A549 (cell line): Measurements from ENCODE around the gene GNG8. TPM values are rescaled to one million over a fixed set of nuclear protein-coding genes. Genes with fewer than 3 reads are reported as not detected.

Experiments
- ATAC-seq, 2 experiments: fragments of 200-7000 bp in 1 of 2; fragments of >200 bp in 1 of 2; cut with Nextera tagmentation in 1 of 2; cut with Tn5 transposase in 1 of 2; 3 replicates each; pipeline versions ENCODE4 v1.8.0 to v1.9.1; 2018 to 2020; ENCODE audit warnings: mild to moderate bottlenecking in 1 of 2, moderate library complexity in 1 of 2
- CTCF ChIA-PET: fragments of 300-600 bp; sonication (Branson Sonifier 250); formaldehyde crosslinking; extraction: SDS; loops from one replicate; lab custom pipeline; 2021; ENCODE audit warnings: antibody characterized with exemption, inconsistent platforms; lab: Yijun Ruan, JAX
- POLR2A ChIA-PET: fragments of 350-600 bp; formaldehyde crosslinking; extraction: SDS; loops from one replicate; lab custom pipeline; 2021; ENCODE audit warnings: antibody characterized with exemption, inconsistent platforms; lab: Yijun Ruan, JAX
- DNase-seq, 2 experiments: peaks; one replicate each; pipeline versions ENCODE4 v3.0.0 to v3.0.0-alpha.2; 2011 to 2016; ENCODE audit warnings: low read depth in 1 of 2, low spot score in 1 of 2
- FAIRE-seq: peaks from 2 replicates; lab custom pipeline; 2011; peaks lifted over from hg19 to GRCh38; lab: Jason Lieb, UNC
- H3K27ac ChIP-seq, 2 experiments: fragments of >200 bp; sonication (Bioruptor Twin); formaldehyde crosslinking; 3 replicates each; pipeline ENCODE4 v1.5.1; 2016 to 2017
- H3K4me1 ChIP-seq: fragments of >200 bp; sonication (Bioruptor Twin); formaldehyde crosslinking; 3 replicates; pipeline ENCODE4 v1.6.1; 2016
- H3K4me2 ChIP-seq: fragments of >200 bp; sonication (Bioruptor Twin); formaldehyde crosslinking; 3 replicates; pipeline ENCODE4 v1.6.1; 2016
- H3K4me3 ChIP-seq: fragments of >200 bp; sonication (Bioruptor Twin); formaldehyde crosslinking; 3 replicates; pipeline ENCODE4 v1.5.1; 2016
- H3K9me3 ChIP-seq: fragments of >200 bp; sonication (Bioruptor Twin); formaldehyde crosslinking; 3 replicates; pipeline ENCODE4 v1.6.1; 2016
- CHD2 ChIP-seq: fragments of 150-350 bp; IDR thresholded peaks from 2 replicates; pipeline ENCODE4 v1.6.1; 2014; ENCODE audit warnings: low read length; ENCODE audit not compliant: partially characterized antibody
- CHD4 ChIP-seq: fragments of 200-600 bp; sonication (generic); IDR thresholded peaks from 2 replicates; pipeline ENCODE4 v1.6.1; 2016; ENCODE audit warnings: antibody characterized with exemption, mild to moderate bottlenecking, borderline replicate concordance
- FOSB ChIP-seq: fragments of 250-450 bp; sonication (Bioruptor Pico); IDR thresholded peaks from 2 replicates; pipeline ENCODE4 v1.5.0; 2020; ENCODE audit warnings: mild to moderate bottlenecking, moderate library complexity
- FOSL2 ChIP-seq, 2 experiments: fragments of 450-650 bp in 1 of 2; fragments of >200 bp in 1 of 2; sonication (Bioruptor Twin) in 1 of 2; formaldehyde crosslinking; IDR thresholded peaks; 2 replicates each; pipeline versions ENCODE4 v1.5.0 to v1.6.1; 2016 to 2020; ENCODE audit warnings: mild to moderate bottlenecking in 1 of 2, moderate library complexity in 1 of 2
- FOXS1 ChIP-seq: fragments of 250-450 bp; sonication (Bioruptor Pico); IDR thresholded peaks from 2 replicates; pipeline ENCODE4 v1.5.0; 2020; ENCODE audit warnings: mild to moderate bottlenecking, moderate library complexity
- GATA3 ChIP-seq: IDR thresholded peaks from 2 replicates; pipeline ENCODE4 v1.6.1; 2012; ENCODE audit warnings: borderline replicate concordance
- KDM1A ChIP-seq: fragments of 200-600 bp; sonication (generic); IDR thresholded peaks from 2 replicates; pipeline ENCODE4 v1.6.1; 2016; ENCODE audit warnings: low read depth, mild to moderate bottlenecking
- KDM5A ChIP-seq: fragments of 200-600 bp; sonication (generic); IDR thresholded peaks from 2 replicates; pipeline ENCODE4 v1.6.1; 2016; ENCODE audit warnings: antibody characterized with exemption, mild to moderate bottlenecking
- NFE2L2 ChIP-seq: fragments of 150-350 bp; conservative IDR thresholded peaks from 2 replicates; pipeline ENCODE4 v1.6.1; 2014; ENCODE audit warnings: low read length
- NPAS2 ChIP-seq: fragments of 250-450 bp; sonication (Bioruptor Pico); IDR thresholded peaks from 2 replicates; pipeline ENCODE4 v1.8.0; 2022; ENCODE audit warnings: mild to moderate bottlenecking, moderate library complexity, borderline replicate concordance
- NR3C1 ChIP-seq: fragments of >200 bp; sonication (Bioruptor Twin); formaldehyde crosslinking; IDR thresholded peaks from 3 replicates; pipeline ENCODE4 v1.6.1; 2017
- PHF8 ChIP-seq: fragments of 200-600 bp; sonication (generic); IDR thresholded peaks from 2 replicates; pipeline ENCODE4 v1.6.1; 2016; ENCODE audit warnings: low read depth, mild to moderate bottlenecking, antibody characterized with exemption, moderate library complexity, borderline replicate concordance
- POLR2AphosphoS2 ChIP-seq: conservative IDR thresholded peaks from 2 replicates; pipeline ENCODE4 v1.6.1; 2012; ENCODE audit warnings: low read length, improper control_type of control experiment, inconsistent platforms
- RCOR1 ChIP-seq: fragments of 150-350 bp; IDR thresholded peaks from 2 replicates; pipeline ENCODE4 v1.6.1; 2014; ENCODE audit warnings: antibody characterized with exemption, low read length, low read depth
- RFX5 ChIP-seq: fragments of 450-650 bp; IDR thresholded peaks from 2 replicates; pipeline ENCODE4 v1.7.1; 2014; ENCODE audit warnings: antibody characterized with exemption, mild to moderate bottlenecking, moderate library complexity
- RNF2 ChIP-seq: fragments of 200-600 bp; sonication (generic); IDR thresholded peaks from 2 replicates; pipeline ENCODE4 v1.6.1; 2016; ENCODE audit warnings: low read depth, mild to moderate bottlenecking, antibody characterized with exemption, moderate library complexity, borderline replicate concordance
- SMC3 ChIP-seq: fragments of >200 bp; sonication (Bioruptor Twin); formaldehyde crosslinking; IDR thresholded peaks from 3 replicates; pipeline ENCODE4 v1.6.1; 2018; ENCODE audit warnings: inconsistent platforms
- ZC3H11A ChIP-seq: fragments of 450-650 bp; IDR thresholded peaks from 2 replicates; pipeline ENCODE4 v1.6.1; 2014; ENCODE audit warnings: antibody characterized with exemption, mild to moderate bottlenecking
- ZNF302 ChIP-seq: fragments of 250-450 bp; sonication (Bioruptor Pico); IDR thresholded peaks from 2 replicates; pipeline ENCODE4 v1.9.0; 2021; ENCODE audit warnings: inconsistent platforms, mild to moderate bottlenecking, moderate library complexity
- WGBS: methylation state at CpG from one replicate; pipeline ENCODE4 v1.1.6; 2017; ENCODE audit errors: missing lambda C conversion rate; 5-methylcytosine and 5-hydroxymethylcytosine counted together
- polyA plus RNA-seq, 4 experiments: library from polyadenylated mRNA; depleted of rRNA in 3 of 4; stranded (reverse); fragments of >200 nt; fragmentation: RNase III in 1 of 4; extraction: RNeasy Plus Mini Kit Qiagen cat#74134 plus additional on column Dnase treatment in 1 of 4; gene quantifications; 2 replicates in 3 of 4; 3 replicates in 1 of 4; pipeline ENCODE4 v1.2.3, GENCODE V29; 2011 to 2017
- TF ChIP-seq, protein P1 (sequence below): fragments of >200 bp; sonication (Bioruptor Twin); formaldehyde crosslinking; IDR thresholded peaks from 2 replicates; pipeline ENCODE4 v1.6.1; 2016
- TF ChIP-seq, protein P2 (sequence below): fragments of 200-600 bp; sonication (generic); IDR thresholded peaks from 2 replicates; pipeline ENCODE4 v1.6.1; 2016; ENCODE audit warnings: antibody characterized with exemption, mild to moderate bottlenecking, moderate library complexity
- TF ChIP-seq, protein P3 (sequence below): fragments of 250-450 bp; sonication (Bioruptor Pico); IDR thresholded peaks from 2 replicates; pipeline ENCODE4 v1.5.0; 2020; ENCODE audit warnings: low read depth, mild to moderate bottlenecking, moderate library complexity
- TF ChIP-seq, protein P4 (sequence below): IDR thresholded peaks from 2 replicates; pipeline ENCODE4 v1.6.1; 2012
- TF ChIP-seq, protein P5 (sequence below): fragments of >200 bp; sonication (Bioruptor Twin); formaldehyde crosslinking; IDR thresholded peaks from 3 replicates; pipeline ENCODE4 v1.5.1; 2016
- TF ChIP-seq, protein P6 (sequence below): fragments of >200 bp; sonication (Bioruptor Twin); formaldehyde crosslinking; IDR thresholded peaks from 3 replicates; pipeline ENCODE4 v1.6.1; 2016
- TF ChIP-seq, protein P7 (sequence below): fragments of 250-450 bp; sonication (Bioruptor Pico); IDR thresholded peaks from 2 replicates; pipeline ENCODE4 v1.5.0; 2021; ENCODE audit warnings: mild to moderate bottlenecking, moderate library complexity, borderline replicate concordance

Gene GNG8
- polyA plus RNA-seq, 2 of the 4 experiments (the other 2 are of a cell fraction): not detected

DNA sequence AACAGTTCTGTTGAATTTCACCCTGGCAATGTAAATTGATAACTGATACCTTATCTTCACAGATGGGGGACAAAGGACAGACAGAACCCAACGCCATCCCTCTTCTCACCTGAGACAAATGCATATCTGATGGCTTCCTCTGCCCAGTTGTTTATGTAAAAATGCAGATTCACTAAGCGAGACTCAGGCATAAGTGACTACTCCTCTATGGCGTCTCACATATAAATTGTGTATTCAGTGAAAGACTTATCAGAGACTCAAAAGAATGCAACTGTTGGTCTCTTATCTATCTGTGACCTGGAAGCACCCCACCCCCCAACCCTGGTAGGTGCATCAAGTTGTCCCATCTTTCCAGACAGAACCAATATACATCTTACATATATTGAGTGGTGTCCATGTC, 48.1 kb downstream of the GNG8 start:
- no peak for TF ChIP-seq RCOR1
- TF ChIP-seq POLR2AphosphoS2: no peak
- no peak for TF ChIP-seq NR3C1
- TF ChIP-seq GATA3: no peak
- TF ChIP-seq, protein P1, sequence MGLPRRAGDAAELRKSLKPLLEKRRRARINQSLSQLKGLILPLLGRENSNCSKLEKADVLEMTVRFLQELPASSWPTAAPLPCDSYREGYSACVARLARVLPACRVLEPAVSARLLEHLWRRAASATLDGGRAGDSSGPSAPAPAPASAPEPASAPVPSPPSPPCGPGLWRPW: no peak
- no peak for TF ChIP-seq CHD2
- no peak for TF ChIP-seq SMC3
- no peak for TF ChIP-seq KDM5A
- TF ChIP-seq, protein P2, sequence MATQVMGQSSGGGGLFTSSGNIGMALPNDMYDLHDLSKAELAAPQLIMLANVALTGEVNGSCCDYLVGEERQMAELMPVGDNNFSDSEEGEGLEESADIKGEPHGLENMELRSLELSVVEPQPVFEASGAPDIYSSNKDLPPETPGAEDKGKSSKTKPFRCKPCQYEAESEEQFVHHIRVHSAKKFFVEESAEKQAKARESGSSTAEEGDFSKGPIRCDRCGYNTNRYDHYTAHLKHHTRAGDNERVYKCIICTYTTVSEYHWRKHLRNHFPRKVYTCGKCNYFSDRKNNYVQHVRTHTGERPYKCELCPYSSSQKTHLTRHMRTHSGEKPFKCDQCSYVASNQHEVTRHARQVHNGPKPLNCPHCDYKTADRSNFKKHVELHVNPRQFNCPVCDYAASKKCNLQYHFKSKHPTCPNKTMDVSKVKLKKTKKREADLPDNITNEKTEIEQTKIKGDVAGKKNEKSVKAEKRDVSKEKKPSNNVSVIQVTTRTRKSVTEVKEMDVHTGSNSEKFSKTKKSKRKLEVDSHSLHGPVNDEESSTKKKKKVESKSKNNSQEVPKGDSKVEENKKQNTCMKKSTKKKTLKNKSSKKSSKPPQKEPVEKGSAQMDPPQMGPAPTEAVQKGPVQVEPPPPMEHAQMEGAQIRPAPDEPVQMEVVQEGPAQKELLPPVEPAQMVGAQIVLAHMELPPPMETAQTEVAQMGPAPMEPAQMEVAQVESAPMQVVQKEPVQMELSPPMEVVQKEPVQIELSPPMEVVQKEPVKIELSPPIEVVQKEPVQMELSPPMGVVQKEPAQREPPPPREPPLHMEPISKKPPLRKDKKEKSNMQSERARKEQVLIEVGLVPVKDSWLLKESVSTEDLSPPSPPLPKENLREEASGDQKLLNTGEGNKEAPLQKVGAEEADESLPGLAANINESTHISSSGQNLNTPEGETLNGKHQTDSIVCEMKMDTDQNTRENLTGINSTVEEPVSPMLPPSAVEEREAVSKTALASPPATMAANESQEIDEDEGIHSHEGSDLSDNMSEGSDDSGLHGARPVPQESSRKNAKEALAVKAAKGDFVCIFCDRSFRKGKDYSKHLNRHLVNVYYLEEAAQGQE: no peak
- no peak for TF ChIP-seq KDM1A
- TF ChIP-seq, protein P3, sequence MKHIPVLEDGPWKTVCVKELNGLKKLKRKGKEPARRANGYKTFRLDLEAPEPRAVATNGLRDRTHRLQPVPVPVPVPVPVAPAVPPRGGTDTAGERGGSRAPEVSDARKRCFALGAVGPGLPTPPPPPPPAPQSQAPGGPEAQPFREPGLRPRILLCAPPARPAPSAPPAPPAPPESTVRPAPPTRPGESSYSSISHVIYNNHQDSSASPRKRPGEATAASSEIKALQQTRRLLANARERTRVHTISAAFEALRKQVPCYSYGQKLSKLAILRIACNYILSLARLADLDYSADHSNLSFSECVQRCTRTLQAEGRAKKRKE: no peak
- TF ChIP-seq, protein P4, sequence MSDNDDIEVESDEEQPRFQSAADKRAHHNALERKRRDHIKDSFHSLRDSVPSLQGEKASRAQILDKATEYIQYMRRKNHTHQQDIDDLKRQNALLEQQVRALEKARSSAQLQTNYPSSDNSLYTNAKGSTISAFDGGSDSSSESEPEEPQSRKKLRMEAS: no peak
- TF ChIP-seq, protein P5, sequence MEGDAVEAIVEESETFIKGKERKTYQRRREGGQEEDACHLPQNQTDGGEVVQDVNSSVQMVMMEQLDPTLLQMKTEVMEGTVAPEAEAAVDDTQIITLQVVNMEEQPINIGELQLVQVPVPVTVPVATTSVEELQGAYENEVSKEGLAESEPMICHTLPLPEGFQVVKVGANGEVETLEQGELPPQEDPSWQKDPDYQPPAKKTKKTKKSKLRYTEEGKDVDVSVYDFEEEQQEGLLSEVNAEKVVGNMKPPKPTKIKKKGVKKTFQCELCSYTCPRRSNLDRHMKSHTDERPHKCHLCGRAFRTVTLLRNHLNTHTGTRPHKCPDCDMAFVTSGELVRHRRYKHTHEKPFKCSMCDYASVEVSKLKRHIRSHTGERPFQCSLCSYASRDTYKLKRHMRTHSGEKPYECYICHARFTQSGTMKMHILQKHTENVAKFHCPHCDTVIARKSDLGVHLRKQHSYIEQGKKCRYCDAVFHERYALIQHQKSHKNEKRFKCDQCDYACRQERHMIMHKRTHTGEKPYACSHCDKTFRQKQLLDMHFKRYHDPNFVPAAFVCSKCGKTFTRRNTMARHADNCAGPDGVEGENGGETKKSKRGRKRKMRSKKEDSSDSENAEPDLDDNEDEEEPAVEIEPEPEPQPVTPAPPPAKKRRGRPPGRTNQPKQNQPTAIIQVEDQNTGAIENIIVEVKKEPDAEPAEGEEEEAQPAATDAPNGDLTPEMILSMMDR: no peak
- TF ChIP-seq NPAS2 (CRISPR knock-in tag): no peak
- TF ChIP-seq CHD4: no peak
- no peak for TF ChIP-seq FOSB
- TF ChIP-seq RNF2: no peak
- TF ChIP-seq ZC3H11A: no peak
- TF ChIP-seq, all 56 proteins: peak for 0
- ATAC-seq (no peak), DNase-seq (no peak), FAIRE-seq (no peak)
- 56% methylated on average over 3 of the region's 3 CpGs for WGBS
- POLR2A ChIA-PET: interaction anchor here (1.8 kb wide), 1 partner anchor 13 kb away, joined by 5 read pairs; no protein-coding TSS in a partner anchor
- Histone ChIP-seq H3K4me3 (no peak overlapping the region), H3K4me2 (no peak overlapping the region), H3K27ac (no peak overlapping the region), H3K4me1 (no peaks in the 10 kb centered on the region), H3K9me3 (no peaks in the 10 kb centered on the region)
- CTCF ChIA-PET: interaction anchor here (0.9 to 1.6 kb wide), 4 partner anchors 49 to 188 kb away, joined by 3 to 4 read pairs (median 4); no protein-coding TSS in a partner anchor

DNA sequence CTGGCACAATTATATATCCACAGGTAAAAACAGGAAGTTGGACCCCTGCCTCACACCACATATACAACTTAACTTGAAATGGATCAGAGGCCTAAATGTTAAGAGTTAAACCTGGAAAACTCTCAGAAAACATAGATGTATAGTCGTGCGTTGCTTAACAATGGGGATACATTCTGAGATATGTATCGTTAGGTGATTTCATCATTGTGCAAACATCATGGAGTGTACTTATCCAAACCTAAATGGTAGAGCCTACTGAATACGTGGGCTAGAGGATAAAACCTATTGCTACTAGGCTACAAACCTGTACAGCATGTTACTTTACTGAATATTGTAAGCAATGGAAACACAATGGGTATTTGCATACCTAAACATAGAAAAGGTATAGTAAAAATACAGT, 49.7 kb downstream of the GNG8 start:
- H3K4me3 ChIP-seq: no peak overlapping the region
- WGBS: 30% methylated on average over 4 of the region's 4 CpGs
- ChIA-PET CTCF (interaction anchor here (1.0 kb wide), 1 partner anchor 8 kb away, joined by 3 read pairs; no protein-coding TSS in a partner anchor), POLR2A (no interaction called here)
- H3K9me3 ChIP-seq: 0 out of 3 replicates have a peak, but pooled peaks cover 3% of the 10 kb centered on the region
- FAIRE-seq (no peak), DNase-seq (no peak), ATAC-seq (no peak)
- H3K4me2 ChIP-seq: no peak overlapping the region
- H3K4me1 ChIP-seq: no peaks in the 10 kb centered on the region
- H3K27ac ChIP-seq: no peak overlapping the region
- TF ChIP-seq CHD2 (no peak), PHF8 (no peak), RFX5 (no peak), FOSL2 (IDR thresholded peaks at IDR 0.05) (no peak), FOSL2 (CRISPR knock-in tag; IDR thresholded peaks at IDR 0.05) (no peak), FOXS1 (no peak), NR3C1 (no peak), SMC3 (no peak), RCOR1 (no peak), ZNF302 (no peak), POLR2AphosphoS2 (no peak), NFE2L2 (no peak), RNF2 (no peak), KDM1A (no peak), GATA3 (no peak)
- TF ChIP-seq, protein P6, sequence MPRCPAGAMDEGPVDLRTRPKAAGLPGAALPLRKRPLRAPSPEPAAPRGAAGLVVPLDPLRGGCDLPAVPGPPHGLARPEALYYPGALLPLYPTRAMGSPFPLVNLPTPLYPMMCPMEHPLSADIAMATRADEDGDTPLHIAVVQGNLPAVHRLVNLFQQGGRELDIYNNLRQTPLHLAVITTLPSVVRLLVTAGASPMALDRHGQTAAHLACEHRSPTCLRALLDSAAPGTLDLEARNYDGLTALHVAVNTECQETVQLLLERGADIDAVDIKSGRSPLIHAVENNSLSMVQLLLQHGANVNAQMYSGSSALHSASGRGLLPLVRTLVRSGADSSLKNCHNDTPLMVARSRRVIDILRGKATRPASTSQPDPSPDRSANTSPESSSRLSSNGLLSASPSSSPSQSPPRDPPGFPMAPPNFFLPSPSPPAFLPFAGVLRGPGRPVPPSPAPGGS: no peak
- TF ChIP-seq, protein P7, sequence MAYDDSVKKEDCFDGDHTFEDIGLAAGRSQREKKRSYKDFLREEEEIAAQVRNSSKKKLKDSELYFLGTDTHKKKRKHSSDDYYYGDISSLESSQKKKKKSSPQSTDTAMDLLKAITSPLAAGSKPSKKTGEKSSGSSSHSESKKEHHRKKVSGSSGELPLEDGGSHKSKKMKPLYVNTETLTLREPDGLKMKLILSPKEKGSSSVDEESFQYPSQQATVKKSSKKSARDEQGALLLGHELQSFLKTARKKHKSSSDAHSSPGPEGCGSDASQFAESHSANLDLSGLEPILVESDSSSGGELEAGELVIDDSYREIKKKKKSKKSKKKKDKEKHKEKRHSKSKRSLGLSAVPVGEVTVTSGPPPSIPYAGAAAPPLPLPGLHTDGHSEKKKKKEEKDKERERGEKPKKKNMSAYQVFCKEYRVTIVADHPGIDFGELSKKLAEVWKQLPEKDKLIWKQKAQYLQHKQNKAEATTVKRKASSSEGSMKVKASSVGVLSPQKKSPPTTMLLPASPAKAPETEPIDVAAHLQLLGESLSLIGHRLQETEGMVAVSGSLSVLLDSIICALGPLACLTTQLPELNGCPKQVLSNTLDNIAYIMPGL (CRISPR knock-in tag): no peak
